ENCODE results near the gene CAMTA1. TPM values are rescaled to one million over a fixed set of nuclear protein-coding genes. Genes with fewer than 3 reads are reported as not detected.
"Not testable (repeated sequence)": the region's sequence is repeated elsewhere in the genome, so short reads cannot be mapped to it uniquely, and the experiment has no call there.

The CAMTA1 gene
- total RNA-seq, 1 donor from 2014 or later: 99.0 TPM

DNA sequence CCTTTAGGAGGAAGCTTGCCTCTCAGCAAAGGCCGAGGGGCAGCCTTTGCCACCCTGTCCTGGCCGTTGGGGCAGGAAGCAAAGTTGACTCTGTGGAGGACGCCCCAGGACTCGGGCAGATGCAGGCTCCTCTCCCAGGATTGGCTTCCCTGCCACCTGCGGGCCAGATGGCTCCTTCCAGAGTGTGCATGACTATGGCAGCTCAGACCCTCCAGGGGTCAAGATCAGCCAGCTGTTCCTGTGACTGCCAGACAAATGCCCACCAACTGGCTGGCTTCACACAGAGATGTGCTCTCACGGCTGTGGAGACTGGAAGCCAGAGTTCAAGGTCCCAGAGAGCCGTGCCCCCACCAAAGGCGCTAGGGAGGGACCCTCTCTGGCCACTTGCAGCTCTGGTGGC is 898.9 kb downstream of the CAMTA1 start:
- no peak overlapping the region for H3K27ac Mint-ChIP-seq
- H3K27me3 Mint-ChIP-seq: peaks cover 19% of the 10 kb centered on the region
- no peaks in the 10 kb centered on the region for H3K36me3 Mint-ChIP-seq (ENCODE audit: insufficient read depth)
- H3K4me3 Mint-ChIP-seq (ENCODE audit: low read depth): no peak overlapping the region
- H3K9me3 Mint-ChIP-seq (ENCODE audit: low read depth): no peaks in the 10 kb centered on the region
- no peak for TF ChIP-seq CTCF (IDR thresholded peaks at IDR 0.05; ENCODE audit: unreplicated experiment)
- no peaks in the 10 kb centered on the region for H3K4me1 Mint-ChIP-seq (ENCODE audit: low read depth)
- no peak for DNase-seq (ENCODE audit: low spot score, unreplicated experiment)

DNA sequence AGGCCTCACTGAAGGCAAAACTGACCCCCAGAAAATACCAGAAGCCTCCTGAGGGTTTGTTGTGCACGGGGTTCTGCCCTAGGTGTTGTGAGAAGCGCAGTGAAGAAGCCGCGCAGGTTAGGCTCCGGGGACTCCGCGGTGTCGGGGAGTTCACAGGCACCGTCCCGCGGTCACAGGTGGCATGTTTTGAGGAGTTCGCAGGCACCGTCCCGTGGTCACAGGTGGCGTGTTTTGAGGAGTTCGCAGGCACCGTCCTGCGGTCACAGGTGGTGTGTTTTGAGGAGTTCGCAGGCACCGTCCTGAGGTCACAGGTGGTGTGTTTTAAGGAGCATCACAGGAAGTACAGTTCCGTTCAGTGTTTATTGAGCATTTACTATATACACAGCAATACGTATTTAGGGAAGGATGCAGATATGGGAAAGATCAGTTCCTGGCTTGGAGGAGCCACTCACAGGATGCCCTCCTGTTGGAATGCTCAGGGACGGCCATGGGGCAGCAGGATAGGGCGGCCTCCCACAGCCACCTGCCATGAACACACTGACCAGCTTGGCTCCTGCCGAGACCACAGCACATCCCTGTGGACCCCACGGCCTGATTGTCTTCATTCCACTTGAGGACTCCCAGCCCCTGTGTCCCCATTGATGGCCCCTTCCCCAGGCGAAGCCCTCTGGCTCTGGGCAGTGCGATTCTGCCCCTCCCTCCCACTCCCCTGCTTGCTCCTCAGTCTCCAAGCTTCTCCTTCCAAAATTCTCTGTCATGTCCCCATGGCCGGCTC is 899.8 kb downstream of the CAMTA1 start:
- H3K27ac Mint-ChIP-seq: no peak overlapping the region
- H3K9me3 Mint-ChIP-seq (ENCODE audit: low read depth): no peaks in the 10 kb centered on the region
- DNase-seq (ENCODE audit: low spot score, unreplicated experiment): no peak
- no peak for TF ChIP-seq CTCF (IDR thresholded peaks at IDR 0.05; ENCODE audit: unreplicated experiment)
- no peaks in the 10 kb centered on the region for H3K36me3 Mint-ChIP-seq (ENCODE audit: insufficient read depth)
- no peak overlapping the region for H3K4me3 Mint-ChIP-seq (ENCODE audit: low read depth)
- H3K4me1 Mint-ChIP-seq (ENCODE audit: low read depth): no peaks in the 10 kb centered on the region
- H3K27me3 Mint-ChIP-seq: peaks cover 19% of the 10 kb centered on the region

- Mint-ChIP-seq H3K9me3 (ENCODE audit: low read depth) (no peaks in the 10 kb centered on the region), H3K27ac (no peak overlapping the region), H3K4me3 (ENCODE audit: low read depth) (no peak overlapping the region), H3K4me1 (ENCODE audit: low read depth) (no peaks in the 10 kb centered on the region), H3K36me3 (ENCODE audit: insufficient read depth) (no peaks in the 10 kb centered on the region), H3K27me3 (peaks cover 19% of the 10 kb centered on the region)
- DNase-seq (ENCODE audit: low spot score, unreplicated experiment): no peak
- TF ChIP-seq CTCF (IDR thresholded peaks at IDR 0.05; ENCODE audit: unreplicated experiment): no peak
These were observed 901.1 kb downstream of the CAMTA1 start for GRCh38 chr1:7686301-7686850.

DNA sequence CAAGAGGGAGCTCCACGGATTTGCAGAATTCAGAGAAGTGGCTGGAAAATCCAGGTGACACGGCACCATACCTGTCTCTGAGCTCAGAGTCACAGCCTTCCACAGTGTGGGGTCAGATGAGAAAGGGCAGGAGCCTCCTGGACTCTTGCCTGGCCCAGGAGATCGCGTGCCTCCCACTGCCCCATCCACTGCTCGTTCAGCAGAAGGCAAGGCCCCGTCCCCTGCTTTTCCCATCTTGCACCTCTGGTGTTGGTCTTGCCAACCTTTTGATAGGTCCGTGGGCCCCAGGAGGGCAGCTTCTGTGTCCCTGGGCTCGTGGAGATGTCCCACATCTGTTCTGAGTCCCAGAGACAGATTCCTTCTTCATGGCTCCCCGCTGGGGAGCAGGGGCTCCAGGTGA is 902.2 kb downstream of the CAMTA1 start:
- Mint-ChIP-seq H3K9me3 (ENCODE audit: low read depth) (no peaks in the 10 kb centered on the region), H3K36me3 (ENCODE audit: insufficient read depth) (no peaks in the 10 kb centered on the region), H3K4me1 (ENCODE audit: low read depth) (no peaks in the 10 kb centered on the region), H3K4me3 (ENCODE audit: low read depth) (no peak overlapping the region), H3K27me3 (peaks cover 22% of the 10 kb centered on the region), H3K27ac (peak overlapping the region; percentile 71)
- TF ChIP-seq CTCF (IDR thresholded peaks at IDR 0.05; ENCODE audit: unreplicated experiment): no peak
- no peak for DNase-seq (ENCODE audit: low spot score, unreplicated experiment)

DNA sequence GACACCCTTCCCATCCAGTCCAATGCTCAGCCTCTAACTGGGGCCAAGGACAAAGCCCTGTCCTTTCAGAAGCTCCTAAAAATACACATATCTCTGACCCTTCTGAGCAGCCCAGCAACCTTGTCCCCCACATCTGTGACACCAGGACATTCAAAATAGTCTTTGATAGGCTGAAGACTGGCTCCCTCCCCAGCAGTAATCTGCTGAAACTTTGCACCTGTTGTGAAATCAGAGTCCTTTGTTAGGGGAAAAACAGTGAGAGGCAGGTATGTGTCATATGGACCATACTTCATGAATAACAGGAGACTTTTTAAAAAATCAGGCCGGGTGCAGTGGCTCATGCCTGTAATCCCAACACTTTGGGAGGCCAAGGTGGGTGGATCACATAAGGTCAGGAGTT is 903.4 kb downstream of the CAMTA1 start:
- Mint-ChIP-seq H3K4me3 (ENCODE audit: low read depth) (no peak overlapping the region), H3K4me1 (ENCODE audit: low read depth) (no peaks in the 10 kb centered on the region), H3K27ac (no peak overlapping the region), H3K9me3 (ENCODE audit: low read depth) (peaks cover 9% of the 10 kb centered on the region), H3K27me3 (peaks cover 25% of the 10 kb centered on the region), H3K36me3 (ENCODE audit: insufficient read depth) (peaks cover 2% of the 10 kb centered on the region)
- no peak for DNase-seq (ENCODE audit: low spot score, unreplicated experiment)
- no peak for TF ChIP-seq CTCF (IDR thresholded peaks at IDR 0.05; ENCODE audit: unreplicated experiment)

- peaks cover 25% of the 10 kb centered on the region for H3K27me3 Mint-ChIP-seq
- H3K9me3 Mint-ChIP-seq (ENCODE audit: low read depth): peaks cover 12% of the 10 kb centered on the region
- DNase-seq (ENCODE audit: low spot score, unreplicated experiment); H3K27ac Mint-ChIP-seq; H3K36me3 Mint-ChIP-seq (ENCODE audit: insufficient read depth); H3K4me3 Mint-ChIP-seq (ENCODE audit: low read depth); H3K4me1 Mint-ChIP-seq (ENCODE audit: low read depth): not testable (repeated sequence)
These were observed 904.1 kb downstream of the CAMTA1 start for GRCh38 chr1:7689307-7689706.

Measured in progenitor cell of endocrine pancreas (in vitro differentiated cells).